GM18505 (cell line): ENCODE results near the gene SPX.
A peak's percentile ranks its signal among the peaks of the same experiment; 100 is the strongest.

Source experiments
- ATAC-seq: cut with Tn5 transposase; IDR thresholded peaks from one replicate; pipeline ENCODE4 v1.9.1; 2021; ENCODE audit not compliant: unreplicated experiment
- POLR2A ChIP-seq: IDR thresholded peaks from 4 replicates; pipeline ENCODE4 v1.6.1; 2011; ENCODE audit warnings: borderline replicate concordance; ENCODE audit not compliant: insufficient read depth, insufficient read length; ENCODE audit errors: extremely low read depth

Gene SPX

GRCh38 chr12:21526053-21526452 is at the start of gene SPX:
Gene SPX, plus strand, starts transcription at chr12:21526296. Its CDS starts 177 bp downstream, at chr12:21526473.
- ATAC-seq = no peak
- no peak for TF ChIP-seq POLR2A

DNA sequence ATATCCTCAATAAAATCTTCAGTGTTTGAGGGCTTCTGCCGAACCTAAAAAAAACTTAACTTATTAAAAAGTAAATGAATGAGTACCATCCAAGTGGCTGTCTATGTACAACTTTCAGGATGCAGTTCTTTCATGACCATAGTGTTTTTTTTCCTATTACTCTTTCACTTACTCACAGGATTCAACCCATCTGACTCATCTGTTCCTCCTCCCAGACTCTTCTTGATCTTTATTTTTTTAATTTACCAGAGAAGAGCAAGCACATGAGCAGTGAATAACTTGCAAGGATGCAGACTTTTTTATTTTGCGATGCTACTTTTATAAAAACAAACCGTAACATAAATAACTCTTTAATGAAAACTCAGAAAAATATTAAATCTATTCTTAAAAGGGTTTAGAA is 49.1 kb upstream of the SPX start:
- TF ChIP-seq POLR2A = no peak
- no peak for ATAC-seq

DNA sequence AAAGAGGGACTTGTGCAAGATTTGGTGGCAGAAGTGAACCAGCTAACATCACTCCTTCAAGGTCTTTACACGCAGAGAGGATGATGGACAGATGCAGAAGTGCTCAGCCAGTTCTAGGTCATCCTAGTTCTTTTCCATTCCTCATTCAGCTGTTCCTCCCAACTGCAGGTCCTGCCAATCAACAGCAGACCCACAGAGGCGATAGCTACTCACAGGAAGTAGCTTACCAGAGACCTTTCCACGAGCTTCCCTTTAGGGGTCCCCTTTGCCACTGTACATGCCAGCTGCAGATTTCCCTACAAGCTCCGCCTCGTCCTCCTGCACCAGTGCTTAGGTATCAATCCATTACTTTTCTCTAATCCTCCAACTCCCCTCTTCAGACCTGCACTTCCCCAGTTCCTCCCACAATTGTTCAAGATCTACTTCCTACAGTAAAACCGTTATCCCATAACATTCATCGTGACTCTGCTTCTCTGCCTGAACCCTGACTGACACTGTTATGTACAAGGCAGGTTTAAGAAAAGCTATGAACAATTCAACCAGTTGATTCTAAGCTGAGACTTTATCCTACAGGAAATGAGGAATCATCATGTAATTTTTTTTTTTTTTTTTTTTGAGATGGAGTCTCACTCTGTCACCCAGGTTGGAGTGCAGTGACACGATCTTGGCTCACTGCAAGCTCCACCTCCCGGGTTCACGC is 47.2 kb upstream of the SPX start:
- no peak for ATAC-seq
- TF ChIP-seq POLR2A = no peak

GRCh38 chr12:21483531-21483930 is 42.6 kb upstream of the SPX start:
- no peak for TF ChIP-seq POLR2A

DNA sequence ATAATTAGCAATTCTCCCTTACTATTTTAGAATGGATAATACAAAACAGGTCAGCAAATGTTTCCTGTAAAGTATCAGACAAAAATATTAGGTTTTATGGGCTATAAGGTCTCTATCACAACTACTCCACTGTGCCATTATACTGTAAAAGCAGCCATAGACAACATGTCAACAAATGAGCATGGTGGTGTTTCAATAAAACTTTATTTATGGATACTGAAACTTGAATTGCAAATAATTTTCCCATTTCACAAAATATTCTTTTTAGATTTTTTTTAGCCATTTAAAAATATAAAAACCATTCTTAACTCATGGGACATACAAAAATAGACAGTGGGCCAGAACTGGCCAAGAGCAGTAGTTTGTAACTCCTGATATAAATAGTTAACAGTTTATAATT is 40.1 kb upstream of the SPX start:
- no peak for ATAC-seq
- no peak for TF ChIP-seq POLR2A

More at GRCh38 chr12:21483531-21483930, 42.6 kb upstream of the SPX start:
- ATAC-seq = no peak

DNA sequence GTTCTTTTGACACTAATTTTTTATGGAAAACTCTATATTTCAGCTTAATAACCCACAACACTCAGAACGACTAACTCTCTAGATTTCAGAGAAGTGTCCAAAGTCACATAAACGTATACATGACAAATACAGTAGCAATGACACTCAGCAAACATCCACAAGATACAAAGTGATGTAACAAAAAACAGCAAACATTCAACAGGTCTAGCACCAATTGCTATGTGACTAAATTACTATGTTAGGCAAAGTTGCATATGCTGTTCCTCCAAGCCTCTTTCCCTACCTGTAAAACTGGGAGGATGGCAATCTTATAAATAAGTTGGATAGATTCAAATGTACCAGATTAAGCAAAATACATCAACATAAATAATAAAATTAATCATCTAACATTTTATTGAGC is 26.3 kb upstream of the SPX start:
- no peak for TF ChIP-seq POLR2A
- ATAC-seq = no peak

- TF ChIP-seq POLR2A = no peak
- ATAC-seq = peak; percentile 0
Observed at GRCh38 chr12:21500786-21501257, 25.3 kb upstream of the SPX start.

DNA sequence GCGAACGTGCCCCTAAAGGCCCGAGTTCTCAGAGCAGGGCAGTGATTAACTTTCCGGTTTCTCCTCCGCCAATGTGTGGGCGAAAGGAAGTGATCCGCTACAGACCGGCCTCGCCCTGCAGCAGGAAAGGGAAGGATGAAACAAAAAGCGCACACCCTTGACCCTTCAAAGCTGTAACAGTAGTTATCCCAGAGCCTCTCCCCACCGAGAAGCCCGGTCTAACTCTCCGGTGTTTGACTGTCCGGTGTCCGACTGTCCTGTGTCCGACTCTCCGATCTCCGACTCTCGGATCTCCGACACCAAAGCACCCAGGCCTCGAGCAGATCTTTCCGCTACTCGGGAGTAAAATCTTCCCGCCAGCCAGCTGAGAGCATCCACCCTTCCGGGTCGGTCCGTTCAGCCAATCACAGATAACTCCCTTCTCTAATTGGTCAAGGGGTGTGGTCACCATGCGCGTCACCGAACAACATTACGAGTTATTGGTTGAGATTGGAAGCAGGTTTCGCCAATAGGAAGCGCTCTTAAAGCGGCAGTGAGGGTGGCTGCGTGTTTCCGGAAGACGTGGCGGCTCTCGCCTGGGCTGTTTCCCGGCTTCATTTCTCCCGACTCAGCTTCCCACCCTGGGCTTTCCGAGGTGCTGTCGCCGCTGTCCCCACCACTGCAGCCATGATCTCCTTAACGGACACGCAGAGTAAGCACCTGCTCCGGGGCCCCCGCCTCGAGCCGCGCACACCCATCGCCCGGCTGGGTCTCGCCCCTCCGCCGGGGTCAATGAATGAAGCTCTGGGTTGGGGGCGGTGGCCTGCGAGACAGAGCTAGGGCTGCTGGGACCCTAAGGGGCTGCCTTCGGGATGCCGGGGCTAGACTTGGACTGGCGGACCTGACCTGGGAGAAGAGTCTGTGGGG is 24.6 kb upstream of the SPX start, which contains the start of the genes GOLT1B and RECQL:
GOLT1B (plus strand) TSS at position 532 of the 906 bp plus-strand sequence; CDS start at position 667, 135 bp downstream.
RECQL (minus strand) TSS at position 378 of the 906 bp plus-strand sequence. CDS start 2,065 bp downstream, outside the sequence.
- ATAC-seq = peak; percentile 98
- TF ChIP-seq POLR2A = peak; percentile 93

GRCh38 chr12:21502164-21502496 is 24.0 kb upstream of the SPX start:
- TF ChIP-seq POLR2A = no peak
- no peak for ATAC-seq

GRCh38 chr12:21502872-21503271 is 23.2 kb upstream of the SPX start:
- no peak for ATAC-seq
- no peak for TF ChIP-seq POLR2A

DNA sequence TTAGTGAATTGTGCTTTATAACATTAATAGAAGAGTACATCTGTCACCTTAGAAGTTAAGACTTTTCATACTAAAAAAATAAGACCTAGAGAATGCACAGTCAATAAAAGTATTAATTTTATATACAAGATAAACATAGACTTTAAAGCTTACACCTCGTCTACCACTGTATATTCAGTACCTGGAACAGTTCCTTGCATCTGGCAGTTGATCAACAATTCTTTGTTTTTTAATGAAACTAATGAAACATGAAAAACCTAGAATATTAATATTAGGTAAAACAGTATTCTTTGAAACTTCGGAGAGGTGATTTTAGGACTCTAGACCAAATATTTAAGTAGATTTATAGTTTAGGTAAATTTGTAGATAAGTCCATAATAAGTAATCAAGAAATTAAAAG is 20.2 kb upstream of the SPX start:
- ATAC-seq = no peak
- TF ChIP-seq POLR2A = no peak

DNA sequence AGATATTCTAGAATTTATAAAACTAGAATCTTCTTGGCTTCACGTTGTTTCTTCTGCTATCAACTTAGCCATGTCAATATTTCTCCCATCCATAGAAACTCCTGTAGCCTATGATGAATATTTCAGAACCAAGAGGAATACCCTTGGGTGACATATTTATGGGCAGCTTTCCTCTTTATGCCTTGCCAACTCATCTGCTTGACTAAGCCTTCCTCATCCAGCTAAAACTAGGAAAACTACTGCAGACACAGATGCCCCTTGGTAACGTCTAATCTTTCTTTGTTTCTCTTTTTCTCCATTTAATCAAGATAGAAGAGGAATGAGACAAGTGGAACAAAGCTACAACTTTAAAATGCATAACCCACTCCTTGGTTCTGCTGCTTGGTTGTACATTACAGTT is 18.2 kb upstream of the SPX start:
- no peak for ATAC-seq
- TF ChIP-seq POLR2A = no peak

DNA sequence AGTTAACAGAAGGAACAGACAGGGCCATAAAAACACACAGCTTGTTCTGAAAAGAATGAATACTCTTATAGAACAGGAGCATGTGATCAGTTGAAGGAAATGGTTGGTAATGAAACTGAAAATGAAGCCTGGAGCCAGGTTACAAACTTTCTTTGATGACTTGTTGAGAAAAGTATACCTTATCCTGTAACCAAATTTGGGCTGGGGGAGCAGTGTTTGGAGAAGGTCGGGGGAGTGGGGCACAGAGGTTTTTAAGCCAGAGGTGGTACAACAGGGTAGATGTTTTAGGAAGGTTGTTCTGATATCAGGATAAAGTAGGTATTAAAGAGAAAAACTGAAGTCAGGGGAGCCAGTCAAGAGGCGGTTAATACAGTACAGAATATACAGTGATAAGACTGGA is 16.3 kb upstream of the SPX start:
- ATAC-seq = peak; percentile 96
- no peak for TF ChIP-seq POLR2A
